ENCODE results near the gene C1QTNF6.
A peak's percentile ranks its signal among the peaks of the same experiment; 100 is the strongest.

The C1QTNF6 gene

GRCh38 chr22:37199103-37199759, 11.2 kb upstream of the C1QTNF6 start:
- peak; percentile 76 for DNase-seq (ENCODE audit: low read depth, low spot score)
- CTCF ChIA-PET, result interaction anchor here (0.6 to 8.0 kb wide), 64 partner anchors 10 to 616 kb away, joined by 3 to 199 read pairs (median 5); partner anchors contain the start of genes C1QTNF6, RAC2 and SSTR3
- TF ChIP-seq, protein P1, sequence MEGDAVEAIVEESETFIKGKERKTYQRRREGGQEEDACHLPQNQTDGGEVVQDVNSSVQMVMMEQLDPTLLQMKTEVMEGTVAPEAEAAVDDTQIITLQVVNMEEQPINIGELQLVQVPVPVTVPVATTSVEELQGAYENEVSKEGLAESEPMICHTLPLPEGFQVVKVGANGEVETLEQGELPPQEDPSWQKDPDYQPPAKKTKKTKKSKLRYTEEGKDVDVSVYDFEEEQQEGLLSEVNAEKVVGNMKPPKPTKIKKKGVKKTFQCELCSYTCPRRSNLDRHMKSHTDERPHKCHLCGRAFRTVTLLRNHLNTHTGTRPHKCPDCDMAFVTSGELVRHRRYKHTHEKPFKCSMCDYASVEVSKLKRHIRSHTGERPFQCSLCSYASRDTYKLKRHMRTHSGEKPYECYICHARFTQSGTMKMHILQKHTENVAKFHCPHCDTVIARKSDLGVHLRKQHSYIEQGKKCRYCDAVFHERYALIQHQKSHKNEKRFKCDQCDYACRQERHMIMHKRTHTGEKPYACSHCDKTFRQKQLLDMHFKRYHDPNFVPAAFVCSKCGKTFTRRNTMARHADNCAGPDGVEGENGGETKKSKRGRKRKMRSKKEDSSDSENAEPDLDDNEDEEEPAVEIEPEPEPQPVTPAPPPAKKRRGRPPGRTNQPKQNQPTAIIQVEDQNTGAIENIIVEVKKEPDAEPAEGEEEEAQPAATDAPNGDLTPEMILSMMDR (IDR thresholded peaks at IDR 0.05; ENCODE audit: insufficient read depth, low read length, missing control alignments), result peak; percentile 99
- POLR2A ChIA-PET, result interaction anchor here (0.7 to 1.4 kb wide), 4 partner anchors 12 to 148 kb away, joined by 3 to 4 read pairs (median 3); partner anchors contain the start of gene KCTD17
- H3K4me3 ChIP-seq (ENCODE audit: low read depth, low read length), result peak overlapping the region; percentile 78

- ChIA-PET POLR2A (interaction anchor here (1.4 kb wide), 1 partner anchor 22 kb away, joined by 3 read pairs; no protein-coding TSS in a partner anchor), CTCF (interaction anchor here (0.6 to 8.0 kb wide), 56 partner anchors 9 to 416 kb away, joined by 3 to 199 read pairs (median 5); partner anchors contain the start of genes C1QTNF6, MPST, RAC2 and SSTR3)
- TF ChIP-seq, protein P1 (IDR thresholded peaks at IDR 0.05; ENCODE audit: insufficient read depth, low read length, missing control alignments), result peak; percentile 72
- H3K4me3 ChIP-seq (ENCODE audit: low read depth, low read length), result peak overlapping the region; percentile 78
- DNase-seq (ENCODE audit: low read depth, low spot score), result no peak
These were observed 10.4 kb upstream of the C1QTNF6 start for GRCh38 chr22:37198258-37199102.

GRCh38 chr22:37197451-37198257, 9.6 kb upstream of the C1QTNF6 start:
- POLR2A ChIA-PET, result no interaction called here
- TF ChIP-seq, protein P1 (IDR thresholded peaks at IDR 0.05; ENCODE audit: insufficient read depth, low read length, missing control alignments), result no peak
- no peak overlapping the region for H3K4me3 ChIP-seq (ENCODE audit: low read depth, low read length)
- CTCF ChIA-PET, result interaction anchor here (0.5 to 8.0 kb wide), 24 partner anchors 9 to 415 kb away, joined by 3 to 199 read pairs (median 5); partner anchors contain the start of genes C1QTNF6, MPST, RAC2 and TST
- no peak for DNase-seq (ENCODE audit: low read depth, low spot score)

DNA sequence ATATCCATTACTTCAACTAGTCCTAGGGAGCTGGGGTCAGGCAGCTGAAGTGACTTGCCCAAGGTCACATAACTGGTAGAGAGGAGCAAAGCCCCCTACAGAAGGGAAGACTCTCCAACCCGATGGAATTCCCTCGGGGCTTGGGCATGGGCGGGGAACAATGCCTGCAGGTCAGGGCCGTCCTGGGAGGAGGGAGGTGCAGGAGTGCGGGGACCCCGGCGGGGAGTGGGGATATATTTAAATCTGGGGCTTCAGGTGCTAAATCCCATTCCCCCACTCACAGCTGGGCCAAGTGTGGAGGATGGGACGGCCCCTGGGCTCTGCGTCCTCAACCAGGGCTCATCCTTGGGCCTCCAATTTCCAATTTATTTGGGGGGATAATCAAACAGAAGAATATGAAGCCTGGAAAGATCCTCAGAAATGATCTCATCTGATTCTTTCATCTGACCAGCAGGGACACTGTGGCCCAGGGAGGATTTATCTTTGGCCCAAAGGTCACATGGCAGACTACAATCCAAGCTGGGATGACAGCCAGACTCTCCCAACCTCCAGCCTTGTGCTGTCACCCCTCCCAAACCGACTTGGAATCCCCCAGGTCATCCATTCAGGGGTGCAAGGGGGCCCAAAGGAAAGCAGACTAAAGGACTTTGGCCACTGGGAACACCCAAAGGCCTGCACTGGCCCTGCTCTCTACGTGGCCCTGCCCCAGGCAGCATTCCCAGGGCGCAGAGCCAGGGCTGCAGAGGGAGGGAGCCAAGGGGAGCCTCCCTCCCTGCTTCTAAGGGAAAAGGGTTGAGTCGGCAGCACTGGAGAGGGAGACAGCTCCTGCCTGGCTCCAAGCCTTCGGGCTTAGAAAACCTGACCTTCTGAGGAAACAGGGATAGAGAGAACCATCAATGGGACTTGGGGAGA, 8.7 kb upstream of the C1QTNF6 start:
- TF ChIP-seq, protein P1 (IDR thresholded peaks at IDR 0.05; ENCODE audit: insufficient read depth, low read length, missing control alignments), result no peak
- no peak overlapping the region for H3K4me3 ChIP-seq (ENCODE audit: low read depth, low read length)
- DNase-seq (ENCODE audit: low read depth, low spot score), result peak; percentile 41
- CTCF ChIA-PET, result interaction anchor here (0.5 to 8.0 kb wide), 17 partner anchors 8 to 178 kb away, joined by 3 to 199 read pairs (median 6); partner anchors contain the start of genes C1QTNF6, MPST, RAC2 and TST
- POLR2A ChIA-PET, result no interaction called here

DNA sequence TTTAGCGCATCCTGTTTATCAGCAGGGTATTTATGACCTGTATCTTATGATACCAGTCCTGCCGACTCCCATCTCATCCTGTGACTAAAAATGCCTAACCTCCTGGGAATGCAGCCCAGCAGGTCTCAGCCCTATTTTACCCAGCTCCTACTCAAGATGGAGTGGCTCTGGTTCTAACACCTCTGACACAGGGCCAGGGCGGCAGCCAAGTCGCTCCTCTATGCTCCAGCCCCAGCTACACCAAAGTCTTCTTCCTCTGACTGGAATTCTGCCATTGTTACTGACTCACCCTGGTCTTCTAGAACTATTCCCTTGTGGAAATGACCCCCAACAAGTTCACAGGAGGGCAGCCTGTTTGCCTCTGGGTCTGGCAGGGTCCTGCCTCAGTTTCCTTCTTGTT, 7.9 kb upstream of the C1QTNF6 start:
- CTCF ChIA-PET, result interaction anchor here (5.6 to 8.0 kb wide), 2 partner anchors 21 to 32 kb away, joined by 144 to 199 read pairs; no protein-coding TSS in a partner anchor
- H3K4me3 ChIP-seq (ENCODE audit: low read depth, low read length), result no peak overlapping the region
- POLR2A ChIA-PET, result no interaction called here
- TF ChIP-seq, protein P1 (IDR thresholded peaks at IDR 0.05; ENCODE audit: insufficient read depth, low read length, missing control alignments), result no peak
- no peak for DNase-seq (ENCODE audit: low read depth, low spot score)

Data from AG04449 (cell line).